ENCODE measurements around the gene HLA-F.
A peak's percentile ranks its signal among the peaks of the same experiment; 100 is the strongest.

Gene HLA-F

GRCh38 chr6:29723262-29723665 is at the start of gene HLA-F:
HLA-F (plus strand) TSS chr6:29723434; CDS start chr6:29723464, 30 bp downstream.
- DNase-seq (ENCODE audit: low spot score): peak; percentile 71

- DNase-seq (ENCODE audit: low spot score): no peak
These were observed 49.2 kb upstream of the HLA-F start for GRCh38 chr6:29674008-29674407.

DNA sequence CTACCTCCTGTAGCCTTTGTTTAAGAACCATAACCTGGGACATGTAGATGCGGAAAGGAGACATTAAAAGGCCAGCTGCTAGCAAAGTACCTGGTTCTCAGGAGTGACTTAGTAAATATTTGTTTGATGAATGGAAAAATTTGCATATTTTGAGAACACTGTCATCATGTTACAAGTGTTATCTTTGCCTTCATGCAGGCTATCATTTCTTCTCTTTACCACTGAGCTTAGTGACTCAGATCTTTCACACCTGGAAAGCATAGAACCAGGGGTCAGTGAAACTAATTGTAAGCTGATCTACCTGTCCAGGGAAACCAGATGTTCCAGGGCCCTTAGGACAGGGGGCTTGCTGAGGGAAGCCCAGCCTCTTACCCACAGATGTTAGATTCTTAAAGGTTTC is 47.7 kb upstream of the HLA-F start:
- no peak for DNase-seq (ENCODE audit: low spot score)

DNA sequence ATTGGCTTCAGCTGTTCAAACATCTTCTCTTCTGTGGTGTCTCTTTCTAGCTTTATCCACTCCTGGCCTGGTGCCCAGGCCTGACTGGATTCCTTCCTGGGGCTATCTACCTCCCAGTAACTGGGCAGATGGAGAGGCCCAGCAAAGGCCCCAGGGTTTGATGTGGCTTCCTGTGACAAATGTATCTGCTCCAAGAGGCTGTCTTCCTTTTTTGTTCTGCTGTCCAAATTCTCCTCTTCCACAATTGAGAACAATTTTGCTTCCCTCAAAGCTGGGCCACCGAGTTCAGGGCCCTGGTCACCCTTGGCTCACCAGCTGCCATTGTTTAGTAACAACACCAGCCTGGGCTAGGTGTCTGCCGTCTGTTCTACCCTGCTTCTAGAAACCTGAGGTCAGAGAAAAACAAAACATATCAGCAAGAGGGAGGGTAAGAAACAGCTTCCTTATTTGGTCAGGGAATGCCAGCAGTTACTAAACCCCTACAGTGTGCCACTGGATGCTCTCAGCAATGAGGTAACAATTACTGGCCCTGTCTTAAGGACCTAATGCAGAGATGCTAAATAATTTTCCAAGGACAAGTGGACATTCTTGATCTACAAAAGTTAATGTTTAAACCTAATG is 46.1 kb upstream of the HLA-F start:
- DNase-seq (ENCODE audit: low spot score): no peak

DNA sequence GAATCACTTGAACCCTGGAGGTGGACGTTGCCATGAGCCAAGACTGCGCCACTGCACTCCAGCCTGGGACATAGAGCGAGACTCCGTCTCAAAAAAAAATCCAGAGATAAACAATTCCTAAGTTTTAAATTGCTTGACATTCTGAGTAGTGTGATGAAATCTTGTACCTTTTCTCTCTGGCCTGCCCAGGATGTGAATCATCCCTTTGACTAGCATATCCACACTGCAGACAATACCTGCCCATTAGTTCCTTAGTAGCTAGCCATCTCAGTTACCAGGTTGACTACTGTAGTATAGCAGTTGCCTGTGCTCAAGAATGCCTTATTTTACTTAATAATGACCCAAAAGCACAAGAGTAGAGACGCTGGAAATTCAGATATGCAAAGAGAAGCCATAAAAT is 45.1 kb upstream of the HLA-F start:
- DNase-seq (ENCODE audit: low spot score): no peak

DNA sequence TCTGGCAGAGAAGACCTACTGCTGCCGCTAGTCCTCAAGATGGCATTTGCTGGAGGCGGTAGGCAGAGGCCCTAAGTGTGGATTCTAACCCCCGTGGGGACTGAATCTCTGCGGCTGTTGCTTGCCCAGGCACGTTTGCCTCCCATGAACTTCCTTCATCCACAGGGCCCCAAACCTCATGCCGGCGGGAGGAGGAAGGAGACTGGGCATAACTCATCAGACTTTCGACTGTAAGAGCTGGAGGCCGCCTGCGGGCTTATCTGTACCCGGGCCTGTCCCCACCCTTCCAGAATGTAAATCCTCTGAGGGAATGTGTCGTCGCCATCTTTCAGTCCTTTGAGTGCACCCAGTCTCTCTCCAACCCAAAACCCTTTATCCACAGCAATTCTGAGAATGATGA is 43.3 kb upstream of the HLA-F start:
- no peak for DNase-seq (ENCODE audit: low spot score)

DNA sequence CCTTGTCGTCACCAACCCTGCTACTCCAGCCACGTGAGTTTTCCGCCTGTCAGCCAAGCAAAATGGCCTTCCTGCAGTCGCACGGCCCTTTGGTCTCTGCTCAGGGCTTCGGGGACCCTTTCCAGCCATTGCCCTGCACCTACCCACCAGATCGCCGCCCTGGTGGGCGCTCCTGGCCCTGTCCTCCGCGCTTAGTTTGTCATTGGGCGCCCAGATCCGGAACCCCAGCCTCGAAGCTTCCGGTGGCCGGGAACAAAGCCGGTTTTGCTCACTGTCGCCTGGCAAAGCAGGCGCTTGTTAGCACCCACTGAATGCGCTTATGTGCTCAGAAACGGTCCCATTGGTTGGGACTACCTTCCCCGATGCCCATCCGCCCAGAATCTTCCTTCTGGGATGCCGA is 42.8 kb upstream of the HLA-F start:
- no peak for DNase-seq (ENCODE audit: low spot score)

DNA sequence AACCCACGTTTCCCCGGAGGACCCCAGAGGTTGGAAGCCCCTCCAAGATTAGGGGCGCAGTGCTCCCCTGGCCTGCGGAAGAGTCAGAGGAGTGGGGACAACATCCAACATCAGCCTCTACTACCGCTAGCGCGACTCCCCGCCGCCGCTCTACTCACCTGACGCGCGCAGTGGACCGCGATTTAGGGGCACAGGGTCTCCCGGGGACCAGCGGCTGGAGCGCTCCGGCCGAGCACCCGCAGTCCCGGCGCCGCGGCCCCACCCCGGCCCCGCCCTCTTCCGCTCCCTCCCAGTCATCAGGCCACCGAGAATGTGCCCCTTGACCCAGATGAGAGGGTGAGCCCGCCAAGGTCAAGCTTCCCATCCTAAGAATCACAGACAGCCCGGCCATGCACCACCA is 42.3 kb upstream of the HLA-F start, which contains the start of gene ZFP57:
Gene ZFP57, minus strand, starts transcription at position 249 of the 400 bp plus-strand sequence. CDS start 4,149 bp downstream, outside the sequence.
- DNase-seq (ENCODE audit: low spot score): no peak

GRCh38 chr6:29681811-29682210 is 41.4 kb upstream of the HLA-F start:
- no peak for DNase-seq (ENCODE audit: low spot score)

DNA sequence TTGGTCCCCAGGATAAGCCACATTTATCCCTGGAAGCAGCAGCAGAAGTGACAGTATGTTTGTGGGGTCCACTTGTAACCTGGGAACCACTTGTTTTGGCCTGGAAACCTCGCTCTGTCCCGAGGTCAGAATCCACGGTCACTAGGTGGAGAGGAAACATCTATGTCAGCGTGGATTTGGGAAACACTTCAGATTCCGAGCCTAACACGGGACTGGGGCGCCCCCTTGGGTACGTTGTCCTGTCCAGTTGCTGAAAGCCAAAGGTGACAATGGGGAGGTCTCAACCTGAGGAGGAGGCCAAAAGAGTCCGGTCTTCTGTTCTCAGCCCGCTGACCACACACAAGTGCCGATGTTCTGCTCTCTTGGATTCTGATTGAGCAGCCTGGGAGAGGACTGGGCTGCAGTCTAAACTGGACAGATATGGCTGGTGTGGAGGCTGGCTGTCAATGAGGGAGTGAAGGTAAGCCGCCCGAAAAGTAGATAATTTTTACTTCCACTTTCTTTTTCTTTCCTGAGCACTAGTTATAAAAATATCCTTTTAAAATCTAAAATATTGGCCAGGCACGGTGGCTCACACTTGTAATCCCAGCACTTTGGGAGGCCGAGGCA is 37.4 kb upstream of the HLA-F start:
- DNase-seq (ENCODE audit: low spot score): no peak

DNA sequence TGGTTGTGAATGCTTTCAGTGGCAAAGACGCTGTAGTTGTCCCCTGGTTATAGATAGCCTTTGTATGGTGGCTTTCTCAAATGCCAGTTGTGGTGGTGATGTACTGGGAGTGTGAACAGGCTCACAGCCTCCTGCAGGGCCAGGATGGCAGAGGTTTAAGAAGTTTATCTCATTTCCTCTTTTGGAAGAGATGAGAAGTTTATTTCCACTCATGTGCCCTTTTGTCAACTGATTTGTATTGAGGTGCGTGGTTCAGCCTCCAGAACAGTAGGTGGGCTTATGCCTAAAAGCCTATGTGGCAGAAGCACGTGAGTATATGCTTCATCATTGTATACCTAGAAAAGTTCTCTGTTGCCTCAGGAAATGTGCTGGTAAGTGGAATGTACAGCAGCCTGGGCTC is 28.6 kb upstream of the HLA-F start:
- no peak for DNase-seq (ENCODE audit: low spot score)

DNA sequence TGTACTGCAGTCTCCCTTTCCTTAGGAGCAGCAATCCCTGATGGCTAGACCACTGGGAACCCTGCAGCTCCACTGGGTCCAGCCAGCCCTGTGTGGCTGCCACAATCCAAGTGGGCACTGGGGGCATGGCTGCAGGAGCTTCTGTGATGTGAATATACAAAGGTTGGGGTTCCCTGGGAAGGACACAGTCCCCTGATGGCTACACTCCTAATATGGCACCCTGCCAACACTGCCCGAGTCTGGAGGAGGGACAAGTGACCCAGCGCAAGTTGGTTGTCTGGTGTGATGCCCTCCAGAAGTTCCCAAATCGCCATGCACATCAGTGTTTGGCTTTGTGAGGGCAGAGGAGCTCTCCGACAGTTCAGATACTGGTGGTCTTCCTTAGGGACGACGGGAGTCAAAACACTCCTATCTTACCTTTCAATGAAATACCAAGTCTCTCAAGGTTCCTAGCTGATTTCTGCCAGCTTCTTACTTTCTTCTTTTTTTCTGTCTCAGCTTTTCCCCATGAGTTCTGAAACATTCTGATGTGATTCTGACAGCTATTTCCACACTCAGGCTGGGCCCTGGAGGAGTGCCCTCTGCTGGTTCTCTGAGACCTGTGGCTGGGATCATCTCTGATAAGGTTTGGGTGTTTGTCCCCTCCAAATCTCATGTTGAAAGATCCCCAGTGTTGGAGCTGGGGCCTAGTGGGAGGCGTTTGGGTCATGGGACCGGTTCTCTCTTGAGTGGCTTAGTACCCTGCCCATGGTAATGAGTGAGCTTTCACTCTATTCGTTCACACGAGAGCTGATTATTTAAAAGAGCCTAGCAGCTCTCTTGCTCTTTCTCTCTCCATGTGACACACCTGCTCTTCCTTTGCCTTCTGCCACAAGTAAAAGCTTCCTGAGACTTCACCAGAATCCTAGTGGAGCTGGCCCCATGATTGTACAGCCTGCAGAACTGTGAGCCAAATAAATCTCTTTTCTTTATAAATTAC is 26.8 kb upstream of the HLA-F start:
- DNase-seq (ENCODE audit: low spot score): no peak

- DNase-seq (ENCODE audit: low spot score): peak; percentile 71
These were observed 20.6 kb upstream of the HLA-F start for GRCh38 chr6:29702519-29703103.

DNA sequence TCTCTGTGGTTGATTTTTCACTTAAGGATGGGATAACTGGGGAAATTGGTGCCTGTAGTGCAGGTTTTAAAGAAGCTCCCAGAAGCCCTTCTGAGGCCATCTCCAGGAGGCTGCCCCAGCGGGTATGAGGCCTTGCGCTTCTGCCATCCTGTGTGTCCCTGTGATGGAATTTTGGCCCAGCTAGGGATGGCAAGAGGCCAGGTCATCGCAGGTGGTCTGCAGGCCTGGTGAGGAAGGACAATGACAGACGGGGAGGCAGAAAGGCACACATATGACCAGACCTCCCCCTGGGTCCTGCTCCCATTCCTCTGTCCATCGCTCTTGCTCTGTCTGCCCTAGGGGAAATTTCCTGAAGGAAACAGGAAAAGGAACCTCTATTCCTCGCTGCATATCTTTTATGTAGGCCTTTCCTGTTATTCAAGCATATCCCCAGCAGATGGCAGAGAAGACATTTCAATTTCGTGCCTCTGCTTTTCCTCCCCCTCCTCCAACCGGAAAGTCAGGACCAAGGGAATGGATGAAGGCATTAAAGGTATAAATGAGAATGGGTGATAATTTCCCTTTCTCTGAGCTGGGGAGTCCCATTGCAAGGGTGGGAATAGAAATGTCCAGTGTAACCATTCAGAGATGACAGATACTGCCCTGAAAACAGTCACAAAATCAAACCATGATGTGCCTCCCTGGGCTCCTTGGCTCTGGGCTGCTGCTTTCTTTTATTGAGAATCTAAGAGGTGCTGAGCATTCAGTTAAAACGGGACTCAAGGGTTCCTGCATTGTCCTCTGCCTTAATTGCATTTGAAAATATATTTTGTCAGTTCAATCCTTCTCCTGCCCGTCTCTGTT is 17.6 kb upstream of the HLA-F start:
- peak; percentile 56 for DNase-seq (ENCODE audit: low spot score)

DNA sequence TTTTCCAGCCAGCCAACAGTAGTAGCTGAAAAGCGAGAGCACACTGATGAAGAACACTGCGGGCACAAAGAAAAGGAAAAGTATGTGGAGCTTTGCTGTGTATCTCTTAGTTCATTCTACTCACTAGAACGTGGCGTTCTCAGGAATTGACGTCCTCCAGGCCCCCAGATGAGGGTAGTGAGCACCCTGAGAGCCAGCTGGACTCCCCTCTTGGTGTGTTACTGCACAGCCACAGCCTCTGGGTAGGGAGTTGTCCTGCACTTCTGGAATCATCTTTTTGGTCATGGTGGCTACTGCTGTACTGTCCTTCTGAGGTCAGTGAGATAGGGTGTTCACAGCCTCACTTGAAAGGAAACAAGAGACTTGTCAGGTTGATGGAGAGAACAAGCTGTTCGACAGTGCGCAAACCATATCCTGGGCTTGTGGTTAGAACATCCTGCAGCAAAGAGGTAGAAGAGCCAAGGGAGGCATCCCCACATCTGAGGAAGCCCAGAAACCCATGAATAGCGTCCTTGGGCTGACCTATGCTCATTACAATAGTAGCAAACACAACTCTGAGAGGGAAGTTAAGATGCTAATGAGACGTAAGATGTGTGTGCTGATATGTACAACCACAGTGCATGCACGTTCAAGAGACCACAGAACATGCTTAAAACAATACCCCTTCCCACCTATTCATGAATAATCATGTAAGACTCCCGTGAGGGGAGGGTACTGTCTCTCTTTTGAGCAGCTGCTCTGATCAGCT is 14.6 kb upstream of the HLA-F start:
- no peak for DNase-seq (ENCODE audit: low spot score)

- DNase-seq (ENCODE audit: low spot score): no peak
These were observed 14.0 kb upstream of the HLA-F start for GRCh38 chr6:29709188-29709587.

- DNase-seq (ENCODE audit: low spot score): no peak
These were observed 12.8 kb upstream of the HLA-F start for GRCh38 chr6:29710281-29710941.

DNA sequence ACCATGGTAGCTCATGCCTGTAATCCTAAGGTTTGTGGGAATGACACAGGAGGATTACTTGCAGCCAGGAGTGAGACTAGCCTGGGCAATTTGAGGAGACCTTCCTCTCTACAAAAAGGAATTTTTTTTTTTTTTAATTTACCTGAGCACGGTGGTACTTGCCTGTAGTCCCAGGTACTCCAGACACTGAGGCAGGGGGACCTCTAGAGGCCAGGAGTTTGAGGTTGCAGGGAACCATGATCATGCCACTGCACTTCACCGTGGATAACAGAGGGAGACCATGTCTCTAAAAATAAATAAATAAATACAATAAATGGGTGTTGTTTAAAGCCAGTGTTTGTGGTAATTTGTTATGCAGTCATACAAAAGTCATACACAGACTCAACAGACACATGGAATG is 2.4 kb upstream of the HLA-F start:
- no peak for DNase-seq (ENCODE audit: low spot score)

- peak; percentile 42 for DNase-seq (ENCODE audit: low spot score)
These were observed 693 bp downstream of the HLA-F start for GRCh38 chr6:29723666-29724588.
